Ishikawa (cell line): ENCODE measurements around the gene DTWD2.

Experiments
- CEBPB ChIP-seq: IDR thresholded peaks from 2 replicates; pipeline ENCODE4 v1.6.1; 2012
- CREB1 ChIP-seq: IDR thresholded peaks from 2 replicates; pipeline ENCODE4 v1.6.1; 2012; ENCODE audit warnings: low read depth
- EGR1 ChIP-seq: IDR thresholded peaks from 2 replicates; pipeline ENCODE4 v1.6.1; 2012
- EP300 ChIP-seq: IDR thresholded peaks from 2 replicates; pipeline ENCODE4 v1.6.1; 2012; ENCODE audit warnings: borderline replicate concordance
- FOXM1 ChIP-seq: IDR thresholded peaks from 2 replicates; pipeline ENCODE4 v1.6.1; 2012; ENCODE audit warnings: low read depth, borderline replicate concordance
- MAX ChIP-seq: IDR thresholded peaks from 2 replicates; pipeline ENCODE4 v1.6.1; 2012
- NFIC ChIP-seq: IDR thresholded peaks from 2 replicates; pipeline ENCODE4 v1.6.1; 2012
- RAD21 ChIP-seq: IDR thresholded peaks from 2 replicates; pipeline ENCODE4 v1.6.1; 2012; ENCODE audit warnings: low read depth
- REST ChIP-seq: IDR thresholded peaks from 2 replicates; pipeline ENCODE4 v1.6.1; 2012; ENCODE audit warnings: low read depth, mild to moderate bottlenecking
- TAF1 ChIP-seq: IDR thresholded peaks from 2 replicates; pipeline ENCODE4 v1.6.1; 2012; ENCODE audit warnings: low read depth, mild to moderate bottlenecking
- TCF12 ChIP-seq: IDR thresholded peaks from 2 replicates; pipeline ENCODE4 v1.6.1; 2012; ENCODE audit warnings: low read depth
- TEAD4 ChIP-seq: IDR thresholded peaks from 2 replicates; pipeline ENCODE4 v1.6.1; 2012
- USF1 ChIP-seq: IDR thresholded peaks from 2 replicates; pipeline ENCODE4 v1.6.1; 2012
- YY1 ChIP-seq: IDR thresholded peaks from 2 replicates; pipeline ENCODE4 v1.6.1; 2012; ENCODE audit warnings: low read depth
- ZBTB7A ChIP-seq: IDR thresholded peaks from 2 replicates; pipeline ENCODE4 v1.6.1; 2012; ENCODE audit warnings: low read depth

Gene DTWD2

GRCh38 chr5:119032656-119033055, 44.3 kb upstream of the DTWD2 start:
- TF ChIP-seq FOXM1, result no peak
- TF ChIP-seq EP300, result no peak
- TF ChIP-seq TAF1, result no peak
- no peak for TF ChIP-seq REST
- TF ChIP-seq YY1, result no peak
- no peak for TF ChIP-seq NFIC
- no peak for TF ChIP-seq TCF12
- no peak for TF ChIP-seq EGR1
- TF ChIP-seq RAD21, result no peak
- TF ChIP-seq CEBPB, result no peak

GRCh38 chr5:119031905-119032304, 43.6 kb upstream of the DTWD2 start:
- no peak for TF ChIP-seq EGR1
- no peak for TF ChIP-seq TAF1
- no peak for TF ChIP-seq ZBTB7A
- no peak for TF ChIP-seq FOXM1
- no peak for TF ChIP-seq TEAD4

GRCh38 chr5:119031011-119031886, 42.9 kb upstream of the DTWD2 start:
- no peak for TF ChIP-seq RAD21
- no peak for TF ChIP-seq REST
- no peak for TF ChIP-seq TCF12
- TF ChIP-seq YY1, result no peak
- TF ChIP-seq ZBTB7A, result no peak
- no peak for TF ChIP-seq CREB1
- no peak for TF ChIP-seq NFIC

GRCh38 chr5:119028575-119028974, 40.2 kb upstream of the DTWD2 start:
- no peak for TF ChIP-seq TCF12
- TF ChIP-seq YY1, result no peak
- no peak for TF ChIP-seq CEBPB
- TF ChIP-seq NFIC, result no peak
- no peak for TF ChIP-seq CREB1
- TF ChIP-seq TEAD4, result no peak
- no peak for TF ChIP-seq ZBTB7A

GRCh38 chr5:119022773-119023172, 34.4 kb upstream of the DTWD2 start:
- TF ChIP-seq TCF12 (no peak), FOXM1 (no peak), TEAD4 (no peak), YY1 (no peak), MAX (no peak), TAF1 (no peak), REST (no peak), ZBTB7A (no peak), EGR1 (no peak), RAD21 (no peak), USF1 (no peak), CREB1 (no peak), EP300 (no peak)
